Pancreas (tissue), 10 donors: ENCODE data around the gene RIPPLY3. TPM values are rescaled to one million over a fixed set of nuclear protein-coding genes. Genes with fewer than 3 reads are reported as not detected.
"Not testable (repeated sequence)": the region's sequence is repeated elsewhere in the genome, so short reads cannot be mapped to it uniquely, and the experiment has no call there.

Source experiments
- ATAC-seq, 4 donors: fragments of 200-7000 bp; cut with Tn5 transposase; one replicate each; pipeline versions ENCODE4 v1.8.0 to v1.9.1; 2020; ENCODE audit warnings: mild to moderate bottlenecking in 4 of 4, moderate library complexity in 4 of 4
- DNase-seq, 6 donors: peaks; one replicate each; pipeline ENCODE4 v3.0.0-alpha.2; 2020
- FAIRE-seq: peaks from 2 replicates; lab custom pipeline; 2012; peaks lifted over from hg19 to GRCh38; lab: Jason Lieb, UNC
- H3K27ac ChIP-seq, 4 donors: fragments of 200-600 bp; sonication (generic); 1 replicate in 3 of 4; 2 replicates in 1 of 4; pipeline versions ENCODE4 v1.5.0 to v1.8.0; 2020
- H3K27me3 ChIP-seq, 4 donors: fragments of 200-600 bp; one replicate each; pipeline ENCODE4 v1.8.0; 2021
- H3K36me3 ChIP-seq, 3 donors: fragments of 200-600 bp; sonication (generic) in 1 of 3; one replicate each; pipeline versions ENCODE4 v1.5.0 to v1.8.0; 2020 to 2021
- H3K4me1 ChIP-seq, 3 donors: fragments of 200-600 bp; one replicate each; pipeline ENCODE4 v1.8.0; 2021
- H3K4me3 ChIP-seq, 4 donors: fragments of 200-600 bp; sonication (generic) in 2 of 4; one replicate each; pipeline versions ENCODE4 v1.5.0 to v1.8.0; 2020 to 2021
- H3K9me3 ChIP-seq, 4 donors: fragments of 200-600 bp; one replicate each; pipeline ENCODE4 v1.8.0; 2021
- WGBS, 2 donors: extraction: QIAGEN DNeasy Blood & Tissue Kit; methylation state at CpG; one replicate each; pipeline ENCODE4 v1.1.7; 2013; 5-methylcytosine and 5-hydroxymethylcytosine counted together
- intact Hi-C, 3 donors: fragments of 100-400 bp; cut with DNase I; formaldehyde crosslinking; loops; one replicate each; pipeline versions ENCODE4 v1.11.1 to v1.14.2; 2022
- polyA plus RNA-seq, 2 donors: library from polyadenylated mRNA; stranded (reverse); fragments of 200-250 nt; gene quantifications; one replicate each; pipeline ENCODE4 v1.2.3, GENCODE V29; 2013
- total RNA-seq, 6 donors: library from RNA; stranded (reverse); fragmentation: NEBNext Ultra II Directional in 4 of 6; extraction: Animal tissue kit (Norgen Biotek cat#: 25700) in 4 of 6; gene quantifications; one replicate each; pipeline versions ENCODE4 v1.2.1 to v1.2.4, GENCODE V29; 2021 to 2023
- TF ChIP-seq, protein P1 (sequence below), 4 donors: fragments of 200-600 bp; sonication (generic) in 3 of 4; IDR thresholded peaks; one replicate each; pipeline versions ENCODE4 v1.5.0 to v1.8.0; 2021; ENCODE audit warnings: antibody characterized with exemption in 4 of 4
- donor health status: healthy with polysubstance abuse.
- donor health status: DM: no; HTN: no; CAD: no; lungs with moderate emphysema.
- donor health status: DM: no; HTN: no; CAD: no.
- donor health status: control.
- donor health status: control.
- donor health status: Bipolar disorder and iron deficiency.
- donor health status: DM: yes; HTN: yes; CAD: no.
- donor health status: DM: no; HTN: no; CAD: no.
- donor health status: DM: no; HTN: no; CAD: no.
- donor health status: DM: yes; HTN: yes; CAD: no.

Gene RIPPLY3
- total and polyA plus RNA-seq, 8 donors = 0.09 to 0.26 (median 0.11) TPM; not detected in 5

DNA sequence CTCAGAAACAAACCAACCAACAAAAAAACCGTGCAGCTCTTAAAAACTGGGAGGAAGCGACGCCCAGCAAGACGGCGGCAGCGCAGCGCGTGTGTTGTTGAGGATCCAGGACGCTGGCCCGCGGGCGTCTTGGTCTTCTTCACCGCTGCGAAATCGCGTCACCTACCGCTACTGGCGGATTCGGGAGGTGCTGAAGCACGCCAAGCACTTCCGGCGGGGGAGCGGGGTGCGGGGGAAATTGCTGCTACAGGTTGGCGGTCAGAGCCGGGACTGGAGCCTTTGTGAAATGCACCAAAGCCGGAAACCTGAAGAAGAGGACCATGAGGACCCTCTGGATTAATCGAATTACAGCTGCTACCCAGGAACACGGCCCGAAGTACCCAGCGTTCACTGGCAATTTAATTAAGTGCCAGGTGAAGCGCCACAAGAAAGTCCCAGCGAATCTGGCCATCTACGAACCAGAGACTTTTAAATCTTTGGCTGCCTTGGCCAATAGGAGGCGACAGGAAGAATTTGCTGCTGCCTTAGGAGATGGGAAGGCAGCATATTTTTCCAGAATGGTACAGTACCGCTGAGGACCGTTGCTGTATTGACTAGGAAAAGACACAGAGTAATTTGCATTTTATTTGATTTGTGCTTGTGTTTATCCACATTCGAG lies 11.9 kb upstream of the RIPPLY3 start:
- Histone ChIP-seq H3K9me3 (no peaks in the 10 kb centered on the region), H3K4me3 (no peak overlapping the region), H3K4me1 (no peaks in the 10 kb centered on the region), H3K27me3 (peaks cover 0 to 5% (median 0%) of the 10 kb centered on the region in 4 donors), H3K36me3 (no peaks in the 10 kb centered on the region), H3K27ac (no peak overlapping the region)
- DNase-seq (no peak), FAIRE-seq (no peak), ATAC-seq (no peak)
- 34 to 40% methylated on average over 37 to 38 of the region's 38 CpGs for WGBS, 2 donors
- intact Hi-C loops = no loop called here
- TF ChIP-seq, protein P1, sequence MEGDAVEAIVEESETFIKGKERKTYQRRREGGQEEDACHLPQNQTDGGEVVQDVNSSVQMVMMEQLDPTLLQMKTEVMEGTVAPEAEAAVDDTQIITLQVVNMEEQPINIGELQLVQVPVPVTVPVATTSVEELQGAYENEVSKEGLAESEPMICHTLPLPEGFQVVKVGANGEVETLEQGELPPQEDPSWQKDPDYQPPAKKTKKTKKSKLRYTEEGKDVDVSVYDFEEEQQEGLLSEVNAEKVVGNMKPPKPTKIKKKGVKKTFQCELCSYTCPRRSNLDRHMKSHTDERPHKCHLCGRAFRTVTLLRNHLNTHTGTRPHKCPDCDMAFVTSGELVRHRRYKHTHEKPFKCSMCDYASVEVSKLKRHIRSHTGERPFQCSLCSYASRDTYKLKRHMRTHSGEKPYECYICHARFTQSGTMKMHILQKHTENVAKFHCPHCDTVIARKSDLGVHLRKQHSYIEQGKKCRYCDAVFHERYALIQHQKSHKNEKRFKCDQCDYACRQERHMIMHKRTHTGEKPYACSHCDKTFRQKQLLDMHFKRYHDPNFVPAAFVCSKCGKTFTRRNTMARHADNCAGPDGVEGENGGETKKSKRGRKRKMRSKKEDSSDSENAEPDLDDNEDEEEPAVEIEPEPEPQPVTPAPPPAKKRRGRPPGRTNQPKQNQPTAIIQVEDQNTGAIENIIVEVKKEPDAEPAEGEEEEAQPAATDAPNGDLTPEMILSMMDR (IDR thresholded peaks at IDR 0.05) = no peak

GRCh38 chr21:36995285-36995684 lies 11.2 kb upstream of the RIPPLY3 start:
- DNase-seq, H3K27me3 ChIP-seq, H3K4me1 ChIP-seq, ATAC-seq, H3K9me3 ChIP-seq, H3K4me3 ChIP-seq, H3K27ac ChIP-seq, intact Hi-C loops, FAIRE-seq, H3K36me3 ChIP-seq: not testable (repeated sequence)
- 94 to 95% methylated on average over 12 of the region's 12 CpGs for WGBS, 2 donors

DNA sequence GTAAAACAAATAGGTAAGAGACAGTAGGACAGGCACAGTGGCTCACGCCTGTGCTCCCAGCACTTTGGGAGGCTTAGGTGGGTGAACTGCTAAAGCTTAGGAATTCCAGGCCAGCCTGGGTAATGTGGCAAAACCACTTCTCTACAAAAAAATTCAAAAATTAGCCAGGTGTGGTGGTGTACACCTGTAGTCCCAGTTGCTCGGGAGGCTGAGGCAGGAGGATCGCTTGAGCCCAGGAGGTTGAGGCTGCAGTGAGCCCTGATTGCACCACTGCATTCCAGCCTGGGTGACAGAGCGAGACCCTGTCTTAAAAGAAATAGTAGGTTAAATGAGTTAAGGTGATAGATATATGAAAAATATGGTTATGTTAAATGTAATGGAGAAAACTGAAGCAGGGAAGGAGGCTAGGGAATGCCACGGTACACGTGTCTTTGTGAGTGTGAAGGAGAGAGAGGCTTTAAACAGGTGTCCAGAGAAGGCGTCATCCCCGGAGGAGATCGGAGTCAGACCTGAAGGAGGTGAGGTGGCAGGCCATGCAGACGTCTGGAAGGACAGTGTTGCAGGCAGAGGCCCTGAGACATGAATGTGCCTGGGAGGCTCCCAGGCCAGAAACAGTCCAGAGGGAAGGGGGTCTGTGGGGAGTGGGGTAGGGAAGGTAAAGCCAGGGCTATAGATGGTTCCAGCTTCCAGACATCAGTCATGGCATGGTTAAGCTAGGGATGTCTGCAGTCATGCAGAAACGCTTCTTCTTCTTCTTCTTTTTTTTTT lies 7.2 kb upstream of the RIPPLY3 start:
- ATAC-seq (no peak), DNase-seq (no peak), FAIRE-seq (no peak)
- no peak overlapping the region for H3K27ac ChIP-seq
- intact Hi-C loops = no loop called here
- 85 to 89% methylated on average over 11 of the region's 11 CpGs for WGBS, 2 donors
- no peak overlapping the region for H3K4me3 ChIP-seq
- no peaks in the 10 kb centered on the region for H3K4me1 ChIP-seq
- H3K27me3 ChIP-seq = peaks cover 0 to 3% (median 0%) of the 10 kb centered on the region in 4 donors
- no peaks in the 10 kb centered on the region for H3K36me3 ChIP-seq
- H3K9me3 ChIP-seq = no peaks in the 10 kb centered on the region
- TF ChIP-seq, protein P1 (IDR thresholded peaks at IDR 0.05) = no peak

DNA sequence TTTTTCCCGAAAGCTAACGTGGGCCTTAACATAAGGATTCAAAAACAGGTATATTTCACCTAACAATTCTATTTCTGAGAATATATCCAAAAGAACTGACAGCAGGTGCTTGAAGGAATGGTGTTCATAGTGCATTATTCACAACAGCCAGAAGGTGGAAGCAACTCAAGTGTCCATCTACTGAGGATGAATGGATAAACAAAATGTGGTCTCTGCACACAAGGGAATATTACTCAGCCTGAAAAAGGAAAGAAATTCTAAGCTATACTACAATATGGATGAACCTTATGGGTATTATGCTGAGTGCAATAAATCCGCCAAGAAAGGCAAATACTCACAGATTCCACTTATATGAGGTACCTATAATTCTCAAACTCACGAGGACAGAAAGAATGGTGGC lies 6.1 kb upstream of the RIPPLY3 start:
- intact Hi-C loops = no loop called here
- Histone ChIP-seq H3K27ac (no peak overlapping the region), H3K9me3 (no peaks in the 10 kb centered on the region), H3K36me3 (no peaks in the 10 kb centered on the region), H3K4me3 (no peak overlapping the region), H3K4me1 (no peaks in the 10 kb centered on the region), H3K27me3 (no peaks in the 10 kb centered on the region)
- TF ChIP-seq, protein P1 (IDR thresholded peaks at IDR 0.05) = no peak
- DNase-seq = no peak
- 73 to 75% methylated on average over 4 of the region's 4 CpGs for WGBS, 2 donors
- FAIRE-seq = no peak
- no peak for ATAC-seq

GRCh38 chr21:37001441-37001840 lies 5.1 kb upstream of the RIPPLY3 start:
- no peaks in the 10 kb centered on the region for H3K36me3 ChIP-seq
- no peak for DNase-seq
- WGBS, 2 donors = 55 to 65% methylated on average over 3 of the region's 3 CpGs
- no peaks in the 10 kb centered on the region for H3K4me1 ChIP-seq
- no peak for FAIRE-seq
- intact Hi-C loops = no loop called here
- ATAC-seq = no peak
- no peak overlapping the region for H3K27ac ChIP-seq
- TF ChIP-seq, protein P1 (IDR thresholded peaks at IDR 0.05) = no peak
- H3K4me3 ChIP-seq = no peak overlapping the region
- H3K9me3 ChIP-seq = no peaks in the 10 kb centered on the region
- no peaks in the 10 kb centered on the region for H3K27me3 ChIP-seq

DNA sequence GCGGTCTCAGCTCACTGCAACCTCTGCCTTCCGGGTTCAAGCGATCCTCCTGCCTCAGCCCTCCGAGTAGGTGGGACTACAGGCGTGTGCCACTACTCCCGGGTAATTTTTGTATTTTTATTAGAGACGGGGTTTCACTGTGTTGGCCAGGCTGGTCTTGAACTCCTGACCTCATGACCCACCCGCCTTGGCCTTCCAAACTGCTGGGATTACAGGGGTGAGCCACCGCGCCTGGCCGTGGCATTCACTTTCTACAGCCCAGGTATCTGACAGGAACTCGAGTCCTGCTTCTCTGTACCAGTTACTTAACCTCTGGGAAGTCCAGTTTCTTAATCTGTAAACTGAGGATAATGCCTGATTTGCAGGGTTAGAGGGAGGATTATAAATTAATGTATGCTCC lies 3.7 kb upstream of the RIPPLY3 start:
- H3K9me3 ChIP-seq, H3K4me3 ChIP-seq, intact Hi-C loops, H3K27me3 ChIP-seq, ATAC-seq, H3K36me3 ChIP-seq, DNase-seq, FAIRE-seq, H3K27ac ChIP-seq, H3K4me1 ChIP-seq: not testable (repeated sequence)
- WGBS, 2 donors = 75 to 83% methylated on average over 12 of the region's 12 CpGs

- ATAC-seq, H3K27me3 ChIP-seq, FAIRE-seq, H3K4me1 ChIP-seq, H3K4me3 ChIP-seq, DNase-seq, intact Hi-C loops, H3K36me3 ChIP-seq, H3K9me3 ChIP-seq, H3K27ac ChIP-seq: not testable (repeated sequence)
- 54 to 85% methylated on average over 3 of the region's 3 CpGs for WGBS, 2 donors
These were observed 2.6 kb upstream of the RIPPLY3 start for GRCh38 chr21:37003917-37004316.
